BJ (cell line): ENCODE data around the gene RFTN1. TPM values are rescaled to one million over a fixed set of nuclear protein-coding genes. Genes with fewer than 3 reads are reported as not detected.
"Not testable (repeated sequence)": the region's sequence is repeated elsewhere in the genome, so short reads cannot be mapped to it uniquely, and the experiment has no call there.

ENCODE experiments used
- CTCF ChIA-PET: fragments of 350-600 bp; formaldehyde crosslinking; extraction: SDS; loops from one replicate; lab custom pipeline; 2021; ENCODE audit warnings: antibody characterized with exemption, inconsistent platforms; lab: Yijun Ruan, JAX
- POLR2A ChIA-PET: fragments of 300-600 bp; sonication (Branson Sonifier 250); formaldehyde crosslinking; extraction: SDS; loops from one replicate; lab custom pipeline; 2021; ENCODE audit warnings: antibody characterized with exemption; lab: Charles Lee
- DNase-seq: peaks from one replicate; pipeline ENCODE4 v3.0.0-alpha.2; 2011; ENCODE audit warnings: low read depth
- H3K27me3 ChIP-seq: 2 replicates; pipeline ENCODE4 v1.6.0; 2011; ENCODE audit warnings: low read length; ENCODE audit not compliant: control insufficient read depth, insufficient read depth
- H3K36me3 ChIP-seq: 2 replicates; pipeline ENCODE4 v1.5.1; 2011; ENCODE audit warnings: low read length; ENCODE audit not compliant: control insufficient read depth, insufficient read depth
- H3K4me3 ChIP-seq: 2 replicates; pipeline ENCODE4 v1.5.1; 2011; ENCODE audit warnings: low read depth, mild to moderate bottlenecking, control low read depth, low read length
- CTCF ChIP-seq: IDR thresholded peaks from 2 replicates; pipeline ENCODE4 v1.5.1; 2011; ENCODE audit warnings: low read depth, mild to moderate bottlenecking, control low read depth, inconsistent platforms, low read length, moderate library complexity; ENCODE audit not compliant: insufficient read depth
- polyA plus RNA-seq: library from polyadenylated mRNA; depleted of rRNA; stranded (reverse); fragments of >200 nt; gene quantifications from 2 replicates; pipeline ENCODE4 v1.2.3, GENCODE V29; 2011

RFTN1 gene
- polyA plus RNA-seq, 1 experiment, result 49.0 TPM

- CTCF ChIA-PET, result interaction anchor here (1.1 to 2.9 kb wide), 2 partner anchors 19 to 25 kb away, joined by 3 to 11 read pairs; no protein-coding TSS in a partner anchor
- no peaks in the 10 kb centered on the region for H3K27me3 ChIP-seq
- POLR2A ChIA-PET, result no interaction called here
- DNase-seq, result no peak
- no peak overlapping the region for H3K4me3 ChIP-seq
- no peak for TF ChIP-seq CTCF
- peaks cover 11% of the 10 kb centered on the region for H3K36me3 ChIP-seq
These were observed 197.9 kb downstream of the RFTN1 start for GRCh38 chr3:16315623-16316022.

DNA sequence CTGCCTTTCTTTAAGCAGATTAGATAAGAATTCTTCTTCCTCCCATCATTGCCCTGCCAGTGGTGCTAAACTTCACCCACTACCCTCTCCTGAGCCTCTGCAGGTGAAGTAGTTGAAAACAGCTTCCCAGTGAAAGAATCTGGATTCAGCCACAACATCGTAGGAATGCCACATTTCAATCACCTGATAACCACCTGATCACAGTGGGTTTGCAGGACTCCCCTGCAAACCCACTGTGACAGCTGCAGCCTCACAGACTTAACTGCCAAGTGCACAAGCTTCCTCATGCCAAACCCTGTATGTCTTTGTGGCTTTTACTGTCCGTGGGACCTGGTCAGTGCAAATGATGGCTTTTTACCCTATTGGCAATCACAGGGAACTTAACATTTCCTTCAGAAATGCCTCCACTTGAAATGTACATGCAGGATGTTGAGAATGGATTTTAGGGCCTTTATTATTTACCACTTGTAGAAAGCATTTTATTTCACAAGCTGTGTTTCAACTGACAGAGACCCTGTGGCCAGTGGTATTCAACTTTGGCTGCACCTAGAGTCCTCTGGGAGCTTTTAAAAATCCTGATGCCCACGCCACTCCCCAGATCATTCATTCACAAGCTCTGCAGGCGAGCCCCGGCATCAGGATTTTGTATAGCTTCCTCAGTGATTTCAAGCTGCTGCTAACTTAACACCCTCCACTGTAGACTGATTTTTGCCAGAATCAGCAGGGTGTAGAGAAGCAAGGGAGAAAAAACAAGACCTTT, 199.4 kb downstream of the RFTN1 start:
- H3K4me3 ChIP-seq, result no peak overlapping the region
- CTCF ChIA-PET, result interaction anchor here (1.2 to 2.9 kb wide), 3 partner anchors 9 to 24 kb away, joined by 3 to 11 read pairs (median 6); no protein-coding TSS in a partner anchor
- POLR2A ChIA-PET, result no interaction called here
- no peak for DNase-seq
- no peak for TF ChIP-seq CTCF
- H3K27me3 ChIP-seq, result no peaks in the 10 kb centered on the region
- peaks cover 10% of the 10 kb centered on the region for H3K36me3 ChIP-seq

- no peak for DNase-seq
- no peak for TF ChIP-seq CTCF
- ChIA-PET CTCF (interaction anchor here (1.7 kb wide), 1 partner anchor 11 kb away, joined by 5 read pairs; no protein-coding TSS in a partner anchor), POLR2A (no interaction called here)
- H3K27me3 ChIP-seq, result no peaks in the 10 kb centered on the region
- no peak overlapping the region for H3K4me3 ChIP-seq
- peaks cover 8% of the 10 kb centered on the region for H3K36me3 ChIP-seq
These were observed 201.5 kb downstream of the RFTN1 start for GRCh38 chr3:16311960-16312451.

DNA sequence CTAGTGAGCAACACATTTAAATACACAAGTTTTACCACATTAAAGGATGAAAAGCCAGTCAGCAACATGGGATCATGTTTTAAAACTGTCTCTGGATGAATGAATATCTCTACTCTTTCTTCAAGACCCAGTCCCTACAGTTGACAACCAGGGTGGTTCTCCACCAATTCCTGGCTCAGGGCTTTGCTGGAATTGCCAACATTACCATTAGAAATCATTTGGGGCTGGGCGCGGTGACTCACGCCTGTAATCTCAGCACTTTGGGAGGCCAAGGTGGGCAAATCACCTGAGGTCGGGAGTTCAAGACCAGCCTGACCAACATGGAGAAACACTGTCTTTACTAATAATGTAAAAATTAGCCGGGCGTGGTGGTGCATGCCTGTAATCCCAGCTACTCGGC, 203.0 kb downstream of the RFTN1 start:
- H3K36me3 ChIP-seq, DNase-seq, H3K4me3 ChIP-seq, POLR2A ChIA-PET, H3K27me3 ChIP-seq, CTCF ChIA-PET: not testable (repeated sequence)

DNA sequence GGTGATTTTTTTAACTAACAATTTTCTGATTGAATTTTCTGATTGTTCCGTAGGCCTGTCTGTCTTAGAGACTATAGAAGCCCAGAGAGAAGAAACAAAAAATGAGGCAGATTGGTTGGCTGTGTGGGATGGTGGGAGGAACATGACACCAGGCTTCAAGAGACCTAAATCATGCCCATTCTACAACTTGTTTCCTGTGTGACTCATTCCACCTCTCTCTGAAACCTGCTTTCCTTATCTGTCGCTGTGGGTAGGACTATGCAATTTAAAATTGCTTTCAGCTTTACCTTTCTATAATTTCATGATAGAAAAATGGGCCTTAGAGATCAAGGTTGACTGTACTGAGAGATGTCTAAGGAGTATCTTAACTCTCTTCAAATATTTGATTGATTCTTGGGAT, 203.9 kb downstream of the RFTN1 start:
- peak; percentile 3 for DNase-seq
- H3K27me3 ChIP-seq, result no peaks in the 10 kb centered on the region
- ChIA-PET CTCF (no interaction called here), POLR2A (no interaction called here)
- H3K4me3 ChIP-seq, result no peak overlapping the region
- peaks cover 3% of the 10 kb centered on the region for H3K36me3 ChIP-seq
- TF ChIP-seq CTCF, result no peak
